ENCODE measurements around the gene AGGF1.
A peak's percentile ranks its signal among the peaks of the same experiment; 100 is the strongest.

AGGF1 gene

GRCh38 chr5:77028631-77029375 lies 1.4 kb upstream of the AGGF1 start:
- Histone ChIP-seq H3K27ac (ENCODE audit: low read length) (no peak overlapping the region), H3K4me3 (ENCODE audit: low read length) (no peak overlapping the region), H3K9me3 (ENCODE audit: control insufficient read depth, low read depth, low read length) (peaks cover 14% of the 10 kb centered on the region), H3K4me1 (ENCODE audit: control insufficient read depth, low read depth, low read length) (peaks cover 4% of the 10 kb centered on the region), H3K9ac (ENCODE audit: low read length) (no peak overlapping the region), H3K27me3 (ENCODE audit: control insufficient read depth, insufficient read depth, low read length) (peaks cover 6% of the 10 kb centered on the region), H3K36me3 (ENCODE audit: control insufficient read depth, low read depth, low read length) (no peaks in the 10 kb centered on the region)

DNA sequence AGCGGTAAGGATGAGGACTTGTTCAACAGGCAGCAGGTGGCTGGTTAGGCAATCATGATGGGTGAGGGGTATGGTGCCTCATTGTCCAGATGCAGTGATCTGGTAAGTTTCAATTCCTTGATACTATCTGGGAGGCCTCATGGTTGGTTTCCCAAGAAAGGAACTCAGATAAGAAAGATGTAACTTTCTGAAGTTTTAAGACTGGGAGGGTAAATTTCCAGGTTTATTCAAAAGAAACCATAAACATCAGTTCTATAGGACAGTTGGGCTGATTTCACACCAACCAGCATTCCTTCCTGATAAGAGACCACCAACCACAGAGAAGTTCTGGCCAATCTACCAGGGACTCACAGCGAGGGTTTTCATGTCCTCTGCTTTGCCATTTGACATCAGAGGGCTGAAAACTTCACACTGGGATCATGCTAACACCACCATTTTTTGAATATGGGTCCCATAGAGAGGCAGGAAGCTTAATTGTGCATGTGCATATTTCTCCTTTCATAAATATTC lies 773 bp upstream of the AGGF1 start:
- Histone ChIP-seq H3K9me3 (ENCODE audit: control insufficient read depth, low read depth, low read length) (peaks cover 14% of the 10 kb centered on the region), H3K27me3 (ENCODE audit: control insufficient read depth, insufficient read depth, low read length) (peaks cover 6% of the 10 kb centered on the region), H3K36me3 (ENCODE audit: control insufficient read depth, low read depth, low read length) (no peaks in the 10 kb centered on the region), H3K9ac (ENCODE audit: low read length) (no peak overlapping the region), H3K4me3 (ENCODE audit: low read length) (peak overlapping the region; percentile 84), H3K4me1 (ENCODE audit: control insufficient read depth, low read depth, low read length) (peaks cover 4% of the 10 kb centered on the region), H3K27ac (ENCODE audit: low read length) (no peak overlapping the region)

- Histone ChIP-seq H3K4me1 (ENCODE audit: control insufficient read depth, low read depth, low read length) (peaks cover 4% of the 10 kb centered on the region), H3K27ac (ENCODE audit: low read length) (no peak overlapping the region), H3K27me3 (ENCODE audit: control insufficient read depth, insufficient read depth, low read length) (peaks cover 6% of the 10 kb centered on the region), H3K9ac (ENCODE audit: low read length) (no peak overlapping the region), H3K9me3 (ENCODE audit: control insufficient read depth, low read depth, low read length) (peaks cover 14% of the 10 kb centered on the region), H3K36me3 (ENCODE audit: control insufficient read depth, low read depth, low read length) (peaks cover 19% of the 10 kb centered on the region), H3K4me3 (ENCODE audit: low read length) (no peak overlapping the region)
These were observed 1.7 kb downstream of the AGGF1 start for GRCh38 chr5:77031891-77032290.

GRCh38 chr5:77032635-77033034 lies 2.4 kb downstream of the AGGF1 start:
- H3K4me1 ChIP-seq (ENCODE audit: control insufficient read depth, low read depth, low read length), result peaks cover 4% of the 10 kb centered on the region
- H3K4me3 ChIP-seq (ENCODE audit: low read length), result no peak overlapping the region
- peaks cover 14% of the 10 kb centered on the region for H3K9me3 ChIP-seq (ENCODE audit: control insufficient read depth, low read depth, low read length)
- H3K27ac ChIP-seq (ENCODE audit: low read length), result no peak overlapping the region
- H3K36me3 ChIP-seq (ENCODE audit: control insufficient read depth, low read depth, low read length), result peaks cover 22% of the 10 kb centered on the region
- H3K9ac ChIP-seq (ENCODE audit: low read length), result no peak overlapping the region
- peaks cover 6% of the 10 kb centered on the region for H3K27me3 ChIP-seq (ENCODE audit: control insufficient read depth, insufficient read depth, low read length)

DNA sequence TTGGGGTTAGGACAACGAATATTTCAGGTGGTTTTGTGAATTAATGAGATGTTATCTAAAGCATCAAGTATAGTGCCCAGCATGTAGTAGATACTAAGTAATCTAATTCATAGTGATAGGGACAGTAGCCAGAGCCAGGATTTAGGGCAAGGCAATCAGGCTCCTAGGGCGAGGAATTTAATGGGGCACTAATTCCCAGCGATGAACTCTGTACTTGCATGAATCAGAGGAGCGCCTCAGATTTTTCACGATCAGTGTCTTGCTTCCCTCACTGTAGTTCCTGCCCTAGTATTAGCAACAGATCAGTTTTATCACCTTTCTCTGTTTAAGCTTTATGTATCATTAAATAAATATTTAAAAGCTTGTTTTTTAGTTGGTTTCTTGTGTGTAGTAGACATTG lies 3.1 kb downstream of the AGGF1 start:
- Histone ChIP-seq H3K27me3 (ENCODE audit: control insufficient read depth, insufficient read depth, low read length) (peaks cover 6% of the 10 kb centered on the region), H3K27ac (ENCODE audit: low read length) (no peak overlapping the region), H3K4me1 (ENCODE audit: control insufficient read depth, low read depth, low read length) (peaks cover 4% of the 10 kb centered on the region), H3K9me3 (ENCODE audit: control insufficient read depth, low read depth, low read length) (peaks cover 14% of the 10 kb centered on the region), H3K4me3 (ENCODE audit: low read length) (no peak overlapping the region), H3K36me3 (ENCODE audit: control insufficient read depth, low read depth, low read length) (peaks cover 28% of the 10 kb centered on the region), H3K9ac (ENCODE audit: low read length) (no peak overlapping the region)

DNA sequence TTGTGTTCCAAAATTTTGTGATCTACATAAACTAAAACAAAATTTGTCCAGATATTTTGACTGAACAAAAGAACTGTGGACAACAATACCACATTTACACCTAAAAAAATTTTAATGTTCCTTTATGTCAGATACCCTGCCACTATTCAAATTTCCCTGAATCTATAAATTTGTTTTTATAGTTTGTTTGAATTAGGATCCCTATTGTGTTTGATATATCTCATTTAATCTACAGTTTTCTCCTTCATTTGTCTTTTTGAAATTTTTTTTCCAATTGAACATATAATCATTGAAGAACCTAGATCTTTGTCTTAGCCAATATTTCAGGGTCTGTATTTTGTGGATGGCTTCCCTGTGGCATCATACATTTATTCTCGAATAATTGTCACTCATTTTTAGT lies 5.7 kb downstream of the AGGF1 start:
- H3K9me3 ChIP-seq (ENCODE audit: control insufficient read depth, low read depth, low read length), result no peaks in the 10 kb centered on the region
- no peak overlapping the region for H3K4me3 ChIP-seq (ENCODE audit: low read length)
- H3K27me3 ChIP-seq (ENCODE audit: control insufficient read depth, insufficient read depth, low read length), result no peaks in the 10 kb centered on the region
- H3K27ac ChIP-seq (ENCODE audit: low read length), result no peak overlapping the region
- no peak overlapping the region for H3K9ac ChIP-seq (ENCODE audit: low read length)
- peaks cover 4% of the 10 kb centered on the region for H3K4me1 ChIP-seq (ENCODE audit: control insufficient read depth, low read depth, low read length)
- H3K36me3 ChIP-seq (ENCODE audit: control insufficient read depth, low read depth, low read length), result peaks cover 43% of the 10 kb centered on the region

- no peak overlapping the region for H3K4me3 ChIP-seq (ENCODE audit: low read length)
- H3K27me3 ChIP-seq (ENCODE audit: control insufficient read depth, insufficient read depth, low read length), result no peaks in the 10 kb centered on the region
- H3K27ac ChIP-seq (ENCODE audit: low read length), result no peak overlapping the region
- H3K9ac ChIP-seq (ENCODE audit: low read length), result no peak overlapping the region
- H3K36me3 ChIP-seq (ENCODE audit: control insufficient read depth, low read depth, low read length), result peaks cover 22% of the 10 kb centered on the region
- no peaks in the 10 kb centered on the region for H3K9me3 ChIP-seq (ENCODE audit: control insufficient read depth, low read depth, low read length)
- no peaks in the 10 kb centered on the region for H3K4me1 ChIP-seq (ENCODE audit: control insufficient read depth, low read depth, low read length)
These were observed 16.3 kb downstream of the AGGF1 start for GRCh38 chr5:77046416-77047073.

GRCh38 chr5:77064040-77064439 lies 33.8 kb downstream of the AGGF1 start:
- H3K4me1 ChIP-seq (ENCODE audit: control insufficient read depth, low read depth, low read length), result peaks cover 4% of the 10 kb centered on the region
- no peak overlapping the region for H3K4me3 ChIP-seq (ENCODE audit: low read length)
- no peaks in the 10 kb centered on the region for H3K9me3 ChIP-seq (ENCODE audit: control insufficient read depth, low read depth, low read length)
- H3K27ac ChIP-seq (ENCODE audit: low read length), result no peak overlapping the region
- no peaks in the 10 kb centered on the region for H3K27me3 ChIP-seq (ENCODE audit: control insufficient read depth, insufficient read depth, low read length)
- H3K9ac ChIP-seq (ENCODE audit: low read length), result no peak overlapping the region
- H3K36me3 ChIP-seq (ENCODE audit: control insufficient read depth, low read depth, low read length), result peaks cover 35% of the 10 kb centered on the region

- Histone ChIP-seq H3K36me3 (ENCODE audit: control insufficient read depth, low read depth, low read length) (peaks cover 25% of the 10 kb centered on the region), H3K4me3 (ENCODE audit: low read length) (no peak overlapping the region), H3K9me3 (ENCODE audit: control insufficient read depth, low read depth, low read length) (no peaks in the 10 kb centered on the region), H3K27me3 (ENCODE audit: control insufficient read depth, insufficient read depth, low read length) (no peaks in the 10 kb centered on the region), H3K9ac (ENCODE audit: low read length) (no peak overlapping the region), H3K27ac (ENCODE audit: low read length) (no peak overlapping the region), H3K4me1 (ENCODE audit: control insufficient read depth, low read depth, low read length) (peaks cover 4% of the 10 kb centered on the region)
These were observed 35.1 kb downstream of the AGGF1 start for GRCh38 chr5:77065256-77065655.

DNA sequence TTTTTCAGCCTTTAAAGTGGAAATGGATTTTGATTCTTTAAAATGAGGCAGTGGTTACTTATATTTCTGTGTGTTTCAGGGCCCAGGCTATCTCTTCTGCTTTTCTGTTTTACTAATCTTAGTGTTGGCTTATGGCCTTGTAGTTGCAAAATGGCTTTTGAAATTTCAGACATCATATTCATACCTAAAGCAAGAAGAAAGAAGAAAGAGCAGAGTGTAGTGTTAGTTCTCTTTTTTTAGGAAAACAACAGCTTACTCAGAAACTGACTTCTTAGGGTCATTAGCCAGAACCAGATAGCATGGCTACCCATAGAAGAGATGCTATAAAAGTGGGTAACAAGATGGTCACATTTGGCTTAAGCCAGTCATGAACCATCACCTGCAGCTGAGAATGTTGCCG lies 36.0 kb downstream of the AGGF1 start:
- H3K4me3 ChIP-seq (ENCODE audit: low read length), result no peak overlapping the region
- peaks cover 4% of the 10 kb centered on the region for H3K4me1 ChIP-seq (ENCODE audit: control insufficient read depth, low read depth, low read length)
- H3K27me3 ChIP-seq (ENCODE audit: control insufficient read depth, insufficient read depth, low read length), result no peaks in the 10 kb centered on the region
- H3K9ac ChIP-seq (ENCODE audit: low read length), result no peak overlapping the region
- H3K9me3 ChIP-seq (ENCODE audit: control insufficient read depth, low read depth, low read length), result no peaks in the 10 kb centered on the region
- peaks cover 16% of the 10 kb centered on the region for H3K36me3 ChIP-seq (ENCODE audit: control insufficient read depth, low read depth, low read length)
- H3K27ac ChIP-seq (ENCODE audit: low read length), result no peak overlapping the region

DNA sequence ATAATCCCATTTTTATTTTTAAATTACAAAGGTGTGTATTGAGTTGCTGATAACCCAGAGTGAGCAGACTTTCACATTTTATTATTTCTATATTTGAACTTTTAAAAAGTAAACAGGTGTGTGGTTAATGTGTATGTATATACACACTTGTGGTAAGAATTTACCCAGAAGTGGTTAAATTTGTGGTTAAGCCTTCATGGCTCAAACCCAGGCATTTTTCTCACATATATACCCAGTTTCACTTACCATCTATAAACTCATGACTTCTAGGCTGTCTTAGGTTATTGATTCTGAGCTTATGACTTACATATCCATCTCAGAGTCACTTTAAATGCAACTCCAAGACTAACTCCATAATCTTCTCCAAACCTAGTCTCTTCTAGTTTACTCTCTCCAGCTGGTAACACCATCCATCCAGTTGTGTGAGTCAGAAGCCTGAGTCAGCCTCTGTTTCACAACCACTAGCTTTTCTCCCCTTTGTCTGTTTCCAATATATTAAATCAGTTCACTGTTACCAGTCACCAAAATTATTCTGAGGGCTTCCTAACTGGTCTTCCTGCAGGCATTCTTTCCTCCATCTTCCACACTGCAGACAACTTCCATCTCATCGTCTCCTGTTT lies 36.7 kb downstream of the AGGF1 start:
- Histone ChIP-seq H3K9me3 (ENCODE audit: control insufficient read depth, low read depth, low read length) (no peaks in the 10 kb centered on the region), H3K9ac (ENCODE audit: low read length) (no peak overlapping the region), H3K4me1 (ENCODE audit: control insufficient read depth, low read depth, low read length) (peaks cover 4% of the 10 kb centered on the region), H3K27ac (ENCODE audit: low read length) (no peak overlapping the region), H3K27me3 (ENCODE audit: control insufficient read depth, insufficient read depth, low read length) (no peaks in the 10 kb centered on the region), H3K36me3 (ENCODE audit: control insufficient read depth, low read depth, low read length) (peaks cover 11% of the 10 kb centered on the region), H3K4me3 (ENCODE audit: low read length) (no peak overlapping the region)

Measured in iPS-18a (cell line).